HG03159 (cell line): ENCODE results near the gene NR1H2.

ENCODE experiments used
- ATAC-seq: cut with Tn5 transposase; IDR thresholded peaks from one replicate; pipeline ENCODE4 v1.9.1; 2021; ENCODE audit warnings: mild to moderate bottlenecking, moderate library complexity; ENCODE audit not compliant: unreplicated experiment

Gene NR1H2

GRCh38 chr19:50399368-50399745 is 23.1 kb downstream of the NR1H2 start:
- no peak for ATAC-seq

GRCh38 chr19:50401605-50402450 is 25.6 kb downstream of the NR1H2 start:
- ATAC-seq = no peak

- ATAC-seq = no peak
Measured at GRCh38 chr19:50402544-50403301, 26.5 kb downstream of the NR1H2 start.

GRCh38 chr19:50406156-50406820 is 30.0 kb downstream of the NR1H2 start:
- no peak for ATAC-seq

- ATAC-seq = no peak
Measured at GRCh38 chr19:50406829-50407228, 30.6 kb downstream of the NR1H2 start.

GRCh38 chr19:50409347-50409746 is 33.1 kb downstream of the NR1H2 start:
- no peak for ATAC-seq

- ATAC-seq = no peak
Measured at GRCh38 chr19:50410109-50410508, 33.9 kb downstream of the NR1H2 start.

- no peak for ATAC-seq
Measured at GRCh38 chr19:50412419-50412818, 36.2 kb downstream of the NR1H2 start.

- ATAC-seq = no peak
Measured at GRCh38 chr19:50413096-50413495, 36.8 kb downstream of the NR1H2 start.

GRCh38 chr19:50413531-50413930 is 37.3 kb downstream of the NR1H2 start:
- no peak for ATAC-seq

- ATAC-seq = peak; percentile 41
Measured at GRCh38 chr19:50414864-50415660, 38.8 kb downstream of the NR1H2 start.

- peak; percentile 47 for ATAC-seq
Measured at GRCh38 chr19:50415661-50416033, 39.4 kb downstream of the NR1H2 start.

- ATAC-seq = no peak
Measured at GRCh38 chr19:50416034-50416977, 40.0 kb downstream of the NR1H2 start.

- ATAC-seq = no peak
Measured at GRCh38 chr19:50417111-50418081, 41.1 kb downstream of the NR1H2 start.

GRCh38 chr19:50418176-50419021 is 42.1 kb downstream of the NR1H2 start, which contains the start of gene SPIB:
SPIB (plus strand) TSS chr19:50418938; CDS start chr19:50418963, 25 bp downstream.
- no peak for ATAC-seq

- no peak for ATAC-seq
Measured at GRCh38 chr19:50419022-50419579, 42.8 kb downstream of the NR1H2 start.

GRCh38 chr19:50419580-50420035 is 43.4 kb downstream of the NR1H2 start:
- ATAC-seq = no peak
